ENCODE measurements around the gene KRTAP10-11.
A peak's percentile ranks its signal among the peaks of the same experiment; 100 is the strongest.
"Not testable (repeated sequence)": the region's sequence is repeated elsewhere in the genome, so short reads cannot be mapped to it uniquely, and the experiment has no call there.

The KRTAP10-11 gene

GRCh38 chr21:44615466-44615865, 30.7 kb upstream of the KRTAP10-11 start:
- no peak for DNase-seq (ENCODE audit: low read depth in 2 of 2)

GRCh38 chr21:44615911-44616590, 30.2 kb upstream of the KRTAP10-11 start:
- no peak for DNase-seq (ENCODE audit: low read depth in 2 of 2)

GRCh38 chr21:44616591-44616926, 29.7 kb upstream of the KRTAP10-11 start:
- no peak for DNase-seq (ENCODE audit: low read depth in 2 of 2)

- DNase-seq (ENCODE audit: low read depth in 2 of 2), result no peak
These were observed 29.1 kb upstream of the KRTAP10-11 start for GRCh38 chr21:44617071-44617501.

- no peak for DNase-seq (ENCODE audit: low read depth in 2 of 2)
These were observed 27.7 kb upstream of the KRTAP10-11 start for GRCh38 chr21:44618504-44618903.

GRCh38 chr21:44618909-44619308, 27.3 kb upstream of the KRTAP10-11 start:
- DNase-seq (ENCODE audit: low read depth in 2 of 2), result peak; percentile 12 to 28

- DNase-seq (ENCODE audit: low read depth in 2 of 2), result no peak
These were observed 26.3 kb upstream of the KRTAP10-11 start for GRCh38 chr21:44619886-44620285.

GRCh38 chr21:44623575-44623974, 22.6 kb upstream of the KRTAP10-11 start:
- DNase-seq (ENCODE audit: low read depth in 2 of 2), result no peak

- no peak for DNase-seq (ENCODE audit: low read depth in 2 of 2)
These were observed 20.5 kb upstream of the KRTAP10-11 start for GRCh38 chr21:44625756-44626155.

- no peak for DNase-seq (ENCODE audit: low read depth in 2 of 2)
These were observed 20.0 kb upstream of the KRTAP10-11 start for GRCh38 chr21:44626262-44626661.

GRCh38 chr21:44626673-44627143, 19.5 kb upstream of the KRTAP10-11 start, which contains the start of gene KRTAP10-9:
Gene KRTAP10-9, plus strand, starts transcription at chr21:44627093. Its CDS starts 79 bp downstream, at chr21:44627172.
- DNase-seq (ENCODE audit: low read depth in 2 of 2), result no peak

- DNase-seq (ENCODE audit: low read depth in 2 of 2), result not testable (repeated sequence)
These were observed 18.9 kb upstream of the KRTAP10-11 start for GRCh38 chr21:44627181-44627822.

GRCh38 chr21:44627831-44628233, 18.4 kb upstream of the KRTAP10-11 start:
- not testable (repeated sequence) for DNase-seq (ENCODE audit: low read depth in 2 of 2)

- no peak for DNase-seq (ENCODE audit: low read depth in 2 of 2)
These were observed 17.4 kb upstream of the KRTAP10-11 start for GRCh38 chr21:44628707-44629391.

GRCh38 chr21:44630440-44630839, 15.8 kb upstream of the KRTAP10-11 start:
- DNase-seq (ENCODE audit: low read depth in 2 of 2), result no peak

- DNase-seq (ENCODE audit: low read depth in 2 of 2), result no peak
These were observed 14.1 kb upstream of the KRTAP10-11 start for GRCh38 chr21:44632067-44632466.

- no peak for DNase-seq (ENCODE audit: low read depth in 2 of 2)
These were observed 9.8 kb upstream of the KRTAP10-11 start for GRCh38 chr21:44636209-44637017.

- no peak for DNase-seq (ENCODE audit: low read depth in 2 of 2)
These were observed 9.0 kb upstream of the KRTAP10-11 start, which contains the start of gene KRTAP10-10 for GRCh38 chr21:44637018-44637850. Gene KRTAP10-10, plus strand, starts transcription at chr21:44637356. Its CDS starts 62 bp downstream, at chr21:44637418.

- DNase-seq (ENCODE audit: low read depth in 2 of 2), result not testable (repeated sequence)
These were observed 8.3 kb upstream of the KRTAP10-11 start for GRCh38 chr21:44637851-44638348.

GRCh38 chr21:44638506-44639330, 7.5 kb upstream of the KRTAP10-11 start:
- not testable (repeated sequence) for DNase-seq (ENCODE audit: low read depth in 2 of 2)

Measured in stimulated activated CD4-positive, alpha-beta T cell treated with anti-CD3 and anti-CD28 coated beads, Interleukin-12 subunit alpha, Interleukin-12 subunit beta, amount 100 ng/mL, for 24 hours (primary cell).